Stimulated activated CD8-positive, alpha-beta memory T cell treated with anti-CD3 and anti-CD28 coated beads, Interleukin-12 subunit alpha, Interleukin-12 subunit beta, amount 100 ng/mL, for 1 hour (primary cell): ENCODE results near the gene PDE9A.
"Not testable (repeated sequence)": the region's sequence is repeated elsewhere in the genome, so short reads cannot be mapped to it uniquely, and the experiment has no call there.

Source experiments
- DNase-seq: peaks from one replicate; pipeline ENCODE4 v3.0.0-alpha.2; 2020; ENCODE audit warnings: low read depth

Gene PDE9A

GRCh38 chr21:42708107-42708506, 54.7 kb downstream of the PDE9A start:
- DNase-seq = no peak

DNA sequence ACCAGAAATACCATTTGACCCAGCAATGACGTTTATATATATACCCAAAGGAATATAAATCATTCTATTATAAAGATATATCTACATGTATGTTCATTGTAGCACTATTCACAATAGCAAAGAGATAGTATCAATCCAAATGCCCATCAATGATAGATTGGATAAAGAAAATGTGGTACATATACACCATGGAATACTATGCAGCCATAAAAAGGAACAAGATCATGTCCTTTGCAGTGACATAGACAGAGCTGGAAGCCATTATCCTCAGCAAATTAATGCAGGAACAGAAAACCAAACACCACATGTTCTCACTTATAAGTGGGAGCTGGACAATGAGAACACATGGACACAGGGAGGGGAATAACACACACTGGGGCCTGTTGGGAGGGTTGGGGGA, 55.5 kb downstream of the PDE9A start:
- not testable (repeated sequence) for DNase-seq

DNA sequence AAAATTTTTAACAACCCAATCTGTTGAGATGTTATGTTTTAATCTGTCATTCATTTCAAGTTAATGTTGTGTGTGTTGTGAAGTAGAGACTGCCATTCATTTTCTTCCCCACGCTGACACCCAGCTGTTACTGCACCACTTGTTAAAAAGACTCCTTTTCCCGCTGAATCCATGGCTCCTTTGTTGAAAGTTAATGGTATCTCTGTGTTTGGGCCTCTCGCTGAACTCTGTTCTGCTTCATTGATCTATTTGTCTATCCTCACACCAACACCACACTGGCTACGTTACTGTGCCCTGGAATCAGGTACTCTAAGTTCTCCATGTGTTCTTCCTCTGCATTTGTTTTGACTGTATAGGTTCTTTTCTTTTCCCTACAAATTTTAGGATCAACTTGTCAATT, 58.2 kb downstream of the PDE9A start:
- DNase-seq = no peak

DNA sequence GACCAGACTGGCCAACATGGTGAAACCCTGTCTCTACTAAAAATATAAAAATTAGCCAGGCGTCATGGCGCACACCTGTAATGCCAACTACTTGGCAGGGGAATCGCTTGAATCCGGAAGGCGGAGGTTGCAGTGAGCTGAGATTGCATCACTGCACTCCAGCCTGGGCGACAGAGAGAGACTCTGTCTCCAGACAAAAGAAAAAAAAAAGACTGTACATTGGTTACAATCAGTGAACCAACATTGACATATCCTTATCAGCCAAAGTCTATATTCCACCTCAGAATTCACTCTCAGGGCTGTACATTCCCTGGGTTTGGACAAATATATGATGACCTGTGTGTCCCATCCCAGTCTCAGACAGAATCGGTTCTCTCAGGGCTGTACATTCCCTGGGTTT, 62.0 kb downstream of the PDE9A start:
- not testable (repeated sequence) for DNase-seq

GRCh38 chr21:42716074-42716473, 62.7 kb downstream of the PDE9A start:
- no peak for DNase-seq

DNA sequence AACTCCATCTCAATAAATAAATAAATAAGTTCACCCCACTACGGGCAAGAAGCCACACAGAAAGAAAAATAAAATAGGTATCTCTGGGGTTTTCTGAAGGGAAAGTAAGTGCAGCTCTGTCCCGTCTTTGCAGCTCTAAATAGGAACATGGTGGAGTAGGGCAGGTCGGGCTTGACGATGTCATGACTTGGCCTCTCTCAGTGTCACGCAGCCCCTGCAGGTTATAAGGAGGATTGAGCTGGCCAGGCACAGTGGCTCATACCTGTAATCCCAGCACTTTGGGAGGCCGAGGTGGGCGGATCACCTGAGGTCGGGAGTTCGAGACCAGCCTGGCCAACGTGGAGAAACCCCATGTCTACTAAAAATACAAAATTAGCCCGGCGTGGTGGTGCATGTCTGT, 67.1 kb downstream of the PDE9A start:
- DNase-seq = not testable (repeated sequence)

- no peak for DNase-seq
These were observed 68.0 kb downstream of the PDE9A start for GRCh38 chr21:42721341-42721824.

DNA sequence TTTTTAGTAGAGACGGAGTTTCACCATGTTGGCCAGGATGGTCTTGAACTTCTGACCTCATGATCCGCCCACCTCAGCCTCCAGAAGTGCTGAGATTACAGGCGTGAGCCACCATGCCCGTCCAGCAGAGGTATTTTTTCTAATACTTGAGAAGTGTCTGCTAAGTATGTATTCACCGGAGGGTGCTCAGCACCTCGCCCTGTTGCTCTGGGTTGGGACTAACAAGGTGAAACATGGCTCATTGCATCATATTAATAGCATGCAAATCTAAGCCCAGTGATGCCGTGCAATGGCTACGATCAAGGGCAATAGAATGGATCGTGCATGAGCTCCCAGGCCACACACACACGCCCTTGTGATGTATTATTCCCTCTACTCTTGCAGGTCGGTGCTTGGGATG, 68.7 kb downstream of the PDE9A start:
- no peak for DNase-seq

DNA sequence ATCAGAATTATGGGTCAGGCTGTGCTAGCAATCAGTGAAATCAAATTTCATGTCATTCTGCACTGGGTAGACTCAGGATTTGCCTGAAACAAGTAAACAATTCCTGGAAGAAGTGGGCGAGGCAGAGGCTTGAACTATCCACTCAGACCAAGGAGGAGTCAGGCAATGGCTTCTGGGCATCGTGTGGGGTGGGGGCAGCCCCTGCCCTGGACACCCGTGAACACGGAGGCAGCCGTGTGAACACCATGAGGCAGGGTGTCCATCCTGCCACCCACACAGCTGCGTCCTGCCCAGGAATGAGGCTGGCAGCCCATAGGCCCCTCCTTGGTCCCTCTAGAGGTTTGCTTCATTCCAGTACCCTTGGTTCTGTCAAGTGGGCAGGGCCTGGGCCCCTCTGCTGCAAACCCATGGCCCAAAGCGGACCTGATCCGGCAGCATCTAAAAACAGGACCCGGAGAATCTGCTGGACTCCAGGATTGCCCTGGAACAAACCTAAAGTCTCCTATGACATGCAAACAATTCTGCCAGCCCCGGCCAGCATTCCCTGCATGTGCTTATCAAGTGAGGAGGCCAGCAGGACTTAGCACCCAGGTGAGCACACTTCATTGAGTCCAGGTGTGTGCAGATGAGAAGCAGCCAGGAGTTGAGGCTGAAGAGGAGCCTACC, 69.5 kb downstream of the PDE9A start:
- no peak for DNase-seq

DNA sequence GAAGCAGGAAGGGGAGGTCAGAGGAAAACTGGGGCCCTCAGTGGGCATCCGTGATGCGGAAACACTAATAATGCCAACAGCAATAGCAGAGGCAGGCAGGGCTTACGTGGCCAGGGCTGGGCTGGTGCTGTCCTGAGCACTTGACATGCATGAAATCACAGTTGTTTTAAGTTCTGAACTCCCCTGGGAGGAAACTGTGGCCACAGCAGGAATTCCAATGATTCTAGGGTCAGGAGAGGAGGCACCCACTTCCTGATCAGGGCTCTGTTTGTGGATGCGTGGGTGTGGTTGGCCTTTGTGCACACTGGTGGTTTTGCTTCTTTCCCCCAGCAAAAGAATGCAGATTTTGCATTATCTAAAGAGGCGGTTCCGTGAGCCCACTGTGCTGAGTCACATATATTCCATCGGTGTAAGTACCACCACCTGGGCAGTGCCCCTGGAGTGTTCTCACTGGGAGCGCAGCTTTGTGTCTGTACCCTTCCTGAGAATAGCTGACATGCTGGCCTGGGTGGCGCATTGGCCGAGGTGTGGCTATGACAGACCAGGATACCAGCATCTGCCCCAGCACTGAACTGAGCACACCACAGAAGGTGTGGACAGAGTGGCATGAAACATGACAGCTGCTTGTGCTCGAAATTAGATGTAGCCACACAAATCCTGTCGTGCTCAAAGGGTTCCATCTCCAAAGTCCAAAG, 71.0 kb downstream of the PDE9A start:
- no peak for DNase-seq

DNA sequence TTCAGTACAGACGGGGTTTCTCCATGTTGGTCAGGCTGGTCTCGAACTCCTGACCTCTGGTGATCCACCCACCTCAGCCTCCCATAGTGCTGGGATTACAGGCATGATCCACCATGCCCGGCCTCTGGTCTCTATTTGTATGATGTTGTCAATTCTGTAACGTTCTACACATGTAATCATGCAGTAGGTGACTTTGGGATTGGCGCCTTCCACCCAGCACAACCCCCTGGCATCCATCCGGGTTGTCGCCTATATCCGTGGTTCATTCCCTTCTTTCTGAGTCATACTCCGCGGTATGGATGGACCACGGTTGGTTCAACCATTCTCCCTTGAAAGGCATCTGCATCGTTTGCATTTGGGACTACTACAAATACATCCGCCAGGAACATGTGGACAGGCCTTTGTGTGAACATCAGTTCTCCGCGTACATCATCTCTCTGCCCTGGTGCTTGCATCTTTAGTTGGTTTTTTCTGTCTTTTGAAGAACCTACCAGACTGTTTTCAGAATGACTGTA, 72.1 kb downstream of the PDE9A start:
- no peak for DNase-seq

DNA sequence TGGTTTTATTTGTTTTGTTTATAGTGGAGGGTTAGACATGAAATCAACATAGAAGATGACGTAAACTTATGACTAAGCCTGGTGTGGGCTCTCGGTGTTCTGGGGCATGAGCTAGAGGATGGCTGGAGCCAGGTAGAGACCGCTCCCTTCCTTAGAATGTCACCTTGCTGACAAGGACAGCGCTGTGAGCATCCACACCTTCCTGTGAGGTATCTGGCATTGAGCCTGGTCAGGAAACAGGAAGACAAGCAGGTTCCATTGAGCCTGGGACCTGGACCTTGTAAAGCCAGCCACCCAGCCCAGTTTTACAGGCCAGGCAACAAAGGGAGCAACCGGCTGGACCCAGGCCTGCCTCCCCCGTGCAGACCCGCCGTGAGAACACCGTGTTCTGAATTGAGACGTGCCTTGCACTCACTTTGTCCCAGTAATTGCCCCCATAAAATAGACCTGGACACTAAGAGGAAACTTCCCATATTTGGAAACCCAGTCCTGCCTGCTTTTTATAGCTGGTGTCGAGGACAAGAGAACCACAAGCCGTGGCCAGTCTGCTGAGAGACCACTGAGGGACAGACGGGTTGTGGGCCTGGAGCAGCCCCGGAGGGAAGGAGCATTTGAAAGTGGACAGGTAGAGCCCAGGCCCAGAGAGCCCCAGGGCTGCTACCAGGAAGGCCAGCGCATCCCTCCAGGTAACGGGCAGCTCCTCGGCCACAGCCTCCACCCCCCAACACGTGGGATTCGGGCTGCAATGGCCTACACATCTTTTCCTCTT, 78.0 kb downstream of the PDE9A start:
- no peak for DNase-seq

DNA sequence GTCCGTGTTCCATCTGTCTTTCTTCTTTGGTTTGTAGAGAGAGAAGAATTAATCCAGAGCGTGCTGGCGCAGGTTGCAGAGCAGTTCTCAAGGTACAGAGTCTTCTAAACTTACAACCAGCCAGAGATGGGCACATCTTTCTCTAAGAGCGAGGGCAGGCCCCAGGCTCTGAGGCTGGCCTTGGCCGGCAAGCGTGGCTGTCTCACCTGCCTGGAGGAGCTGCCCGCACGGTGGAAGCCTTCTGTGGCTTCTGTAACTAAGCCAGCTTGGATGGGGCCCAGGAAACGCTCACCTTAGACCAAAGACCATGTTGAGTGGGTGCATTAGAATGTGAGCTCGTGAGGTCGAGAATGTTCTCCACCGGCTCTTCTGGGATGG, 78.6 kb downstream of the PDE9A start:
- no peak for DNase-seq

GRCh38 chr21:42733037-42733627, 79.7 kb downstream of the PDE9A start:
- DNase-seq = no peak

GRCh38 chr21:42733874-42734273, 80.5 kb downstream of the PDE9A start:
- no peak for DNase-seq

DNA sequence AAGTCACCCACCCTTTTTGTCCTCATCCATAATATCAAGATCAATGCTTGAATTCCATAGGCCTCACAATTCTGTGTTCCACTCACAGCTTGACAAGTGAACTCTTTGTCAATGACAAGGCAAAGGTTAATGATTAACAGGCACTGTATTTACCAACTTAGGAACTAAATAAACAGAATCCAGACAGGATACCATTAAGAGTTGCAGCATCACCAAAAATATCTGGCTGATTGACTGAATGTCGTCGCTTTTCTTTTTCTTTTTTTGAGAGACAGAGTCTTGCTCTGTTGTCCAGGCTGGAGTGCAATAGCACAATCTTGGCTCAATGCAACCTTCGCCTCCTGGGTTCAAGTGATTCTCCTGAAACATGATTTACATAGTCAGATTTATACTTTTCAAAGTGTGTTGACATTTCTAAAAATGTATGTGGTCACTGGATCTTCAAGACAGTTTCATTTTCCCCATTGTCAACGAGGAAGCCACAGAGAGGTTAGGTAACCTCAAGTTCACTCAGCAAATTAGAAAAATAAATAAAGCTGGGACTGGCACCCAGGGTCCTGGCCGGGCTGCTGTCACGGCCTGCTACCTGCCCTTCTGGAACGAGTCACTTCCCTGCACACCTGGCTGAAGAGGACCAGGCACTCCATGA, 81.0 kb downstream of the PDE9A start:
- DNase-seq = no peak

DNA sequence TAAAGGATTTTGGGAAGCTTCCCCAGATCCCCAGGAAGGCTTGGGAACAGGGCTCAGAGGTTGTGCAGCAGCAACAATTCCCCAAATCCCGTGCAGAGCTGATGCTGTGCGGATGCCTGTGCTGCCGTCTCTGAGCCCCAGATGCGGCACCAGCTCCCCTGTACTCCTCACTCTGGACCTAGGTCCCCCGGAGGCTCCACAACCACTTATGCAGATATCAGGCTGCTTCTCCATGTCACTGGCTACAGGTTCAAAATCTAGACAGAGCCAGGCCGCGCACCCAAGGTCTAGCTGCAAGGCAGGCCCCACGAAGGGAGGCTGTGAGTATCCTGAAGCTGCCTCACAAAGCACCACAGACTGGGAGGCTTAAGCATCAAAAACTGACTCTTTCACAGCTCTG, 81.6 kb downstream of the PDE9A start:
- DNase-seq = no peak

DNA sequence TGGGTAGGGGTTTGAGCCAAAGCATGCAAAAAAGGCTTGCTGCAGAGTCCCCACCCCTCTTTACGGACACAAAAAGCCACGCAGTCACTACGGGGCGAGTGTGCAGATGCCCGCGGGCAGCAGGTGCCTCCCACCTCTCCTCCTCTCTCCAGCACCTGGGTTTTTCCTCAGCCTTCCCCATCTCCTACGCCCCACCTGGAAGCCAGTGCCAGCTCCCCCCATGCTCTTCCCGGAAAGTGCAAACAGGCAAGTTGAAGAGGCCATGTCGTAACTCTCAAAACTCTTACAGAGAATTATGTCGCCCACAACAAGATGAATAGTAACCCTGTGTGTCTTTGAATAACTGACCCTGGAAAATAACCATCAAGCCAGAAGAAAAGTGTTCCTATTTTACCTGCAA, 82.5 kb downstream of the PDE9A start:
- no peak for DNase-seq

DNA sequence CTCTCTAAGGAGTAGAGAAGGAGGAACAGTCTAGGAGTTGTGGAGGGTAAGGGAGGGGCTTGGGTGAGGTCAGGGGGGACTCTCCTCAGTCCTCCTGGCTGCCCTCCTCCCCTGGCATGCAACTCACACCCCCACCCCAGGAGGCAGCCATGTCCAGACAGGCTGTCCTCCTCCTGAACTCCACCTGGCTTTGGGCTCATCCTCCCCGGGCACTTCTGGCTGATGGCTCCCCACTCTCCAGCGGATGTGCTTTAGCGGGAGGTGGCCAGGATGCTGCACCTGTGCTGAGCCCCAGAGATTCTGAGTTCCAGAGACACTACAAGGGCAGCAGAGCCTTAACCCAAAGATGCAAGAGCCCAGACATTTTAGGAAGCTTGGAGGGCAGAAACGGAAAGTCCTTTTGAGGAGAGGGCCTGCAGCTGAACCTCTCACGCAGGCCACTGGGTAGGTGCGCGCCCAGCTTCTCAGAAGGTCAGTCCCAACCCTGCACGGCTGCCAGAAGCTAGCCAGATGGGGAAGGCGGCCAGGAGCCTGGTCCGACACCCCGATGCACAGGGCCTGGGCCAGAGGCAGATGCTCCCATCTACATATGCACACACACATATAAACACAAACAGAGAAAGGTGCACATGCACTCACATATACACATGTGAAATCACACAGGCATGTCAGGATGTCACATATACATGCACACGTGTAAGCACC, 83.4 kb downstream of the PDE9A start:
- DNase-seq = no peak

DNA sequence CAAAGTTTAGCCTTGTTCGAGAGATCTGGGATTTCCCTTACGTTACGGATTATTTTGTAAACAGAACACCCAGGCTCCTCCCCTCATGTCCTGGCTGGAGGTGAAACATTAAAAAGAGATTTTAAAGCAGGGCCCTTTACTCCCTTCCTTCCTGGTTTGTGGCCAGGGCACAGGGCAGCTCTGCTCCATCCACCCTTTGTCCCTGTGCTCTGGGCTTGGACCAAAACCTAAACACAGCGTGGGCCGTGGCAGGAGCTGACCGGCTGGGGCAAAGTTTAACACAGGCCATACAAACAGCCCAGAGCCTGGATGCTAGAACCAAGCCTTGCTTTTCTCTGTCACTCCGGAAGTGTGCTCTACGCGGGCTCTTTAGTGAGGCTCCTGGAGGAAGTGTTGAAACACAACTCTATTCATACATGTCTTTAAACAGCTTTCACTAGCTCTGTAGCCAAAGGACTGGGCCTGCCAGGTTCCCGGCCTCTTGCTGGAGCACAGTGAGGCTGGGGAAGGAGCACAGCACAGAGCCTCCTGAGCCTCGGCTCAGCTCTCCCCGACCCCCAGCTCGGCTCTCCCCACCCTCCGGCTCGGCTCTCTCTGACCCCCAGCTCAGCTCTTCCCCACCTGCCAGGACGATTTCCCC, 84.7 kb downstream of the PDE9A start:
- no peak for DNase-seq
